LNCAP (cell line): Measurements from ENCODE around the gene SNED1.

ENCODE experiments used
- CTCF ChIP-seq: fragments of 450-650 bp; IDR thresholded peaks from 2 replicates; pipeline ENCODE4 v1.5.1; 2017; ENCODE audit warnings: mild to moderate bottlenecking

Gene SNED1

DNA sequence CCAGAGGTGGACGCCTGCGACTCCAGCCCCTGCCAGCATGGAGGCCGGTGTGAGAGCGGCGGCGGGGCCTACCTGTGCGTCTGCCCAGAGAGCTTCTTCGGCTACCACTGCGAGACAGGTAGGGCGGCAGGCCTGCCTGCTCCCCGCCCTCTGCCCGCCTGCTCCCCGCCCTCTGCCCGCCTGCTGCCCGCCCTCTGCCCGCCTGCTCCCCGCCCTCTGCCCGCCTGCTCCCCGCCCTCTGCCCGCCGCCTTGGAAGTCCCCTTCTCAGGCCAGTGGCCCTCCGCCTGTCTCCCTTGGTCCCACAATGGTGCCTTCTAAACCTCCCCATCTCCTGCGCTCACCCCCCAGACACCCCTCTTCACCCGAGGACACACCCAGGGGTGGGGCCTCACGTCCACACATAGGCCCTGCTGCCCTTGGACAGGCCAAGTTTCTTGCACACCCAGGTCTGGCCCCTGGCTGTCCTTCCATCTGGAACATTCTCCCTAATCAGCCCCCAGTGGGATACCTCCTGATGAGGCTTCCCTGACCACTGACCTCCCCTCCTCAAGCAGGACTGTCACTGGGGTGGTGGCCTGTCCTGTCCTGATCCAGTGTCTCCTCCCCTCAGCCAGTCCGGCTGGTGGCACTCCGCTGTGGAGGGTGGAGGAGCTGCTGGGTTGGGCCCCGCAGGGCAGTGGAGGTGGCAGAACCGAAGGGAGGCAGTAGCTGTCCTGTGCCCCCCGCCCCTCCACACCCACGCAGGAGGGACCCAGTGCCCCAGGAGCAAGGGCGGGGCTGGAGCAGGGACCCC is 65.8 kb downstream of the SNED1 start:
- TF ChIP-seq CTCF = no peak

- TF ChIP-seq CTCF = no peak
Measured at GRCh38 chr2:241064802-241065354, 66.5 kb downstream of the SNED1 start.

GRCh38 chr2:241065355-241065803 is 67.0 kb downstream of the SNED1 start:
- no peak for TF ChIP-seq CTCF

GRCh38 chr2:241066171-241066892 is 67.9 kb downstream of the SNED1 start:
- no peak for TF ChIP-seq CTCF

- TF ChIP-seq CTCF = no peak
Measured at GRCh38 chr2:241066893-241067341, 68.5 kb downstream of the SNED1 start.

GRCh38 chr2:241067501-241068135 is 69.2 kb downstream of the SNED1 start:
- TF ChIP-seq CTCF = no peak
